ENCODE measurements around the gene NSUN6. TPM values are rescaled to one million over a fixed set of nuclear protein-coding genes. Genes with fewer than 3 reads are reported as not detected.

Gene NSUN6
- total and polyA plus RNA-seq, 7 donors = 3.0 to 7.0 (median 4.0) TPM

DNA sequence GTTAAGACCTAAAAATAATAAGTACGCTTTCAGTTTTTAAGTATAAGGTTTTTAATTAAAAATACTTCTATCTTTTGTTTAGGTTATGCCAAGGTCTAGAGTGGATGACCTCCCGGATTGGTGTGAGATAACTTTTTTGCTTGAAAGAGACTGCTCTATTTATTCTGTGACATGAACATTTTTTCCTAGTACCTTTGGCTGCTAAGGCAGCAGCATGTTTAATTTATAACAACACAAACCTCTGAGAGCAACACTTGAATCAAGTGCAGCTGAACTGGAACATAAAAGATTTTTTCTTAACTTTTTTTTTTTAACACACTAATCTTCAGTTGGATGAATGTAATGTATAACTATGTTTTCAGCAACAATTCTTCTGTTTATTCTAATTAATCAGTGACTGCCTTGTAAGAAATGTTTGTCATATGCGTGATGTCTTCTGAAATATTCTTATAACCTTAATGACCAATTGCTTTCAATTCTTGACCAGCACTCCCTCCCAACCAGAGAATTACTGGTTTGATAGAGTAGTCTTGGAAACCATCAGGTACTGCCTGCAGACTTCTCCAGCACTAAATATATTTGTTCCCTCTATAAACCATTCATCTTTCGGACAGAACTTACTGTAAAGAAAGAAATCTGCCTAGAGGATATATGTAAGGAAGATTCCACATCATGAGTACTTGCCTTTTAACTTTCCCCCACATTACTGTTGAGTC is 23.9 kb upstream of the NSUN6 start:
- Histone ChIP-seq H3K27ac (no peak overlapping the region), H3K36me3 (ENCODE audit: insufficient read depth in 1 of 2, low read depth in 1 of 2) (peaks cover 4 to 69% of the 10 kb centered on the region in 2 donors), H3K27me3 (ENCODE audit: insufficient read depth in 3 of 3, low read length in 2 of 3) (no peaks in the 10 kb centered on the region), H3K4me3 (no peak overlapping the region), H3K4me1 (no peaks in the 10 kb centered on the region), H3K9me3 (no peaks in the 10 kb centered on the region)
- DNase-seq (no peak), ATAC-seq (no peak)
- 93 to 98% (median 96%) methylated on average over 4 of the region's 4 CpGs for WGBS, 3 donors
- TF ChIP-seq, protein P1, sequence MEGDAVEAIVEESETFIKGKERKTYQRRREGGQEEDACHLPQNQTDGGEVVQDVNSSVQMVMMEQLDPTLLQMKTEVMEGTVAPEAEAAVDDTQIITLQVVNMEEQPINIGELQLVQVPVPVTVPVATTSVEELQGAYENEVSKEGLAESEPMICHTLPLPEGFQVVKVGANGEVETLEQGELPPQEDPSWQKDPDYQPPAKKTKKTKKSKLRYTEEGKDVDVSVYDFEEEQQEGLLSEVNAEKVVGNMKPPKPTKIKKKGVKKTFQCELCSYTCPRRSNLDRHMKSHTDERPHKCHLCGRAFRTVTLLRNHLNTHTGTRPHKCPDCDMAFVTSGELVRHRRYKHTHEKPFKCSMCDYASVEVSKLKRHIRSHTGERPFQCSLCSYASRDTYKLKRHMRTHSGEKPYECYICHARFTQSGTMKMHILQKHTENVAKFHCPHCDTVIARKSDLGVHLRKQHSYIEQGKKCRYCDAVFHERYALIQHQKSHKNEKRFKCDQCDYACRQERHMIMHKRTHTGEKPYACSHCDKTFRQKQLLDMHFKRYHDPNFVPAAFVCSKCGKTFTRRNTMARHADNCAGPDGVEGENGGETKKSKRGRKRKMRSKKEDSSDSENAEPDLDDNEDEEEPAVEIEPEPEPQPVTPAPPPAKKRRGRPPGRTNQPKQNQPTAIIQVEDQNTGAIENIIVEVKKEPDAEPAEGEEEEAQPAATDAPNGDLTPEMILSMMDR (IDR thresholded peaks at IDR 0.05) = no peak
- intact Hi-C loops (cut with DNase I) = no loop called here

DNA sequence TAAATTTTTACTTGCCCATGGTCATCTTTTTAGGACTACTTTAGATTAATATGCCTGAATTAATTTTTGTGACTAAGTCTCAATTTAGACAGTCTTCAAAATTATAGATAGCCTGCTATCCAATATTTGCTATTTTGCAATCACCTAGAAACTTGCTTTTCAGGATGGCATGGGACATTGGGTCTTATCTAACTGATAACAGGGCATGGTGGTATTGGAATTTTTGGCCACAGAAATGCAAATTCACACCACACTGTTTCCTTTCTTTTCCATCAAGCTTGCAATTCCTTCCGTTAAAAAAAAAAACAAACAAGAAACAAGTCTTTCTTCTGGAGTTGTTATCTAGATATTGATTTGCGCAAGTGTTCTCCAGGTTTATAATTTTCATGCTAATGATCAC is 16.6 kb upstream of the NSUN6 start:
- DNase-seq (no peak), ATAC-seq (no peak)
- H3K9me3 ChIP-seq = no peaks in the 10 kb centered on the region
- TF ChIP-seq, protein P1 (IDR thresholded peaks at IDR 0.05) = no peak
- H3K4me1 ChIP-seq = peaks cover 8% of the 10 kb centered on the region
- intact Hi-C loops (cut with DNase I) = no loop called here
- WGBS, 3 donors = 87 to 89% (median 88%) methylated on average over 2 of the region's 2 CpGs
- H3K36me3 ChIP-seq (ENCODE audit: insufficient read depth in 1 of 2, low read depth in 1 of 2) = peaks cover 0 to 57% of the 10 kb centered on the region in 2 donors
- no peak overlapping the region for H3K4me3 ChIP-seq
- H3K27me3 ChIP-seq (ENCODE audit: insufficient read depth in 3 of 3, low read length in 2 of 3) = no peaks in the 10 kb centered on the region
- H3K27ac ChIP-seq = no peak overlapping the region

DNA sequence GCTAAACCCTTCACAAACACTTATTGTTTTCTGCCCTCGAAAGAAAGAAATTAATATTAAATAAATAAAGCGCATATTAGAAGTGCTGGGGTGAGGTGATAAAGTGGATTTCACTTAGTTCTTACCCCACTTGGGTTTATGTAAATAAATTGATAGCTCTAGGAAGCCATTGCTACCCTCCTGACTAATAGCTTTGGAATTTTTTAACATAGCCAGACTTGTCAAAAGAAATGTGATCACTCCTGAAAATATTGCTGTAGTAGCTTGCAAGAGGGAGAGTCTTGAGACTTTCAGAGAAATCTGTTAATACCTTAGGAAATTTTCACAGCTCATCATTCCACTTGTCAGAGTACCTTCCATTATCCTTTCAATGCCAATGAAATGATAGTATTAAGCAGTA is 15.4 kb upstream of the NSUN6 start:
- H3K4me1 ChIP-seq = peaks cover 12% of the 10 kb centered on the region
- TF ChIP-seq, protein P1 (IDR thresholded peaks at IDR 0.05) = no peak
- WGBS, 3 donors = 85 to 90% (median 89%) methylated on average over 2 of the region's 2 CpGs

DNA sequence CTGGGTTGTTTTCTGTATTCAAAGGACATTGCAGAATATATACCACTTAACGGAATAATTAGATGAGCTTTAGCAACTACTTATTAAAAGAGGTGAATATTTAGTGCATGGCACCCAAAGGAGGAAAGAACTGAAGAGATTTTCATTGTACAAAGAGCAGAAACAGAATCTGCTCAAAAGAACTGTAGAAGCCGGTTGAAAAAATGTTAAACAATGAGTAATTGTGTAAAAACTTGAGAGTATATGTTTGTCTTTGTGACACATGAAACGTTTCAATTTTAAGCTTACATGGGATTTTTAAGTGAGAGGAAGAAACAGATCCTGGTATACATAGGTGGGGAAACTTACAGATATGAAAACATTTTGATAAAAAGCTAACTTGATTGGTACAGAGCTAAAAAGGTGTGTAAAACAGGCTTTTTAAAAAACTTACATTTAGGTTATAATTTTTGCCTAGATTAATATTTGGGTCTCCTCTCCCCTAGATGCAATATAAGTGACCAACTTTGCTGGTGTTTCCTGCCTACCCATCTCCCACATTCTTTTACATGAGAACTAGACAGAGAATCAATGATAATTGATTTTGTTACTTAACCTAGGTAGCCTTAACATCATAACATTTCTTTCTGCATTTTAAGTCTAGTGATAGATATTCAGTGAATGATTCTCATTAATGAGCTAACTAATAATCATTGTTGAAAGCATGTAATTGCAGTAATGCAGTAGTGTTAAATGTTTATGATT is 14.6 kb upstream of the NSUN6 start:
- no peak for ATAC-seq
- peaks cover 20% of the 10 kb centered on the region for H3K4me1 ChIP-seq
- DNase-seq = no peak
- intact Hi-C loops (cut with DNase I) = no loop called here
- H3K4me3 ChIP-seq = no peak overlapping the region
- WGBS, 3 donors = 53 to 66% (median 55%) methylated on average over 3 of the region's 3 CpGs
- no peak overlapping the region for H3K27ac ChIP-seq
- TF ChIP-seq, protein P1 (IDR thresholded peaks at IDR 0.05) = no peak
- no peaks in the 10 kb centered on the region for H3K27me3 ChIP-seq (ENCODE audit: insufficient read depth in 3 of 3, low read length in 2 of 3)
- H3K36me3 ChIP-seq (ENCODE audit: insufficient read depth in 1 of 2, low read depth in 1 of 2) = peaks cover 0 to 37% of the 10 kb centered on the region in 2 donors
- H3K9me3 ChIP-seq = no peaks in the 10 kb centered on the region

More for the DNA sequence above, 15.4 kb upstream of the NSUN6 start:
- DNase-seq = no peak
- Histone ChIP-seq H3K36me3 (ENCODE audit: insufficient read depth in 1 of 2, low read depth in 1 of 2) (peaks cover 0 to 45% of the 10 kb centered on the region in 2 donors), H3K27me3 (ENCODE audit: insufficient read depth in 3 of 3, low read length in 2 of 3) (no peaks in the 10 kb centered on the region), H3K4me3 (no peak overlapping the region), H3K9me3 (no peaks in the 10 kb centered on the region), H3K27ac (no peak overlapping the region)
- intact Hi-C loops (cut with DNase I) = no loop called here
- ATAC-seq = no peak
